AG09309 (cell line): Measurements from ENCODE around the gene SLC12A9.
"Not testable (repeated sequence)": the region's sequence is repeated elsewhere in the genome, so short reads cannot be mapped to it uniquely, and the experiment has no call there.

Experiments used
- DNase-seq: peaks from one replicate; pipeline ENCODE4 v3.0.0-alpha.2; 2010; ENCODE audit warnings: low read depth
- H3K4me3 ChIP-seq: 2 replicates; pipeline ENCODE4 v1.5.1; 2011; ENCODE audit warnings: mild to moderate bottlenecking, low read depth, low read length, moderate library complexity; ENCODE audit not compliant: control insufficient read depth
- TF ChIP-seq, protein P1 (sequence below): IDR thresholded peaks from 2 replicates; pipeline ENCODE4 v1.5.1; 2011; ENCODE audit warnings: mild to moderate bottlenecking, low read depth, low read length, inconsistent platforms; ENCODE audit not compliant: insufficient read depth, control insufficient read depth; ENCODE audit errors: missing control alignments

The SLC12A9 gene, protein sequence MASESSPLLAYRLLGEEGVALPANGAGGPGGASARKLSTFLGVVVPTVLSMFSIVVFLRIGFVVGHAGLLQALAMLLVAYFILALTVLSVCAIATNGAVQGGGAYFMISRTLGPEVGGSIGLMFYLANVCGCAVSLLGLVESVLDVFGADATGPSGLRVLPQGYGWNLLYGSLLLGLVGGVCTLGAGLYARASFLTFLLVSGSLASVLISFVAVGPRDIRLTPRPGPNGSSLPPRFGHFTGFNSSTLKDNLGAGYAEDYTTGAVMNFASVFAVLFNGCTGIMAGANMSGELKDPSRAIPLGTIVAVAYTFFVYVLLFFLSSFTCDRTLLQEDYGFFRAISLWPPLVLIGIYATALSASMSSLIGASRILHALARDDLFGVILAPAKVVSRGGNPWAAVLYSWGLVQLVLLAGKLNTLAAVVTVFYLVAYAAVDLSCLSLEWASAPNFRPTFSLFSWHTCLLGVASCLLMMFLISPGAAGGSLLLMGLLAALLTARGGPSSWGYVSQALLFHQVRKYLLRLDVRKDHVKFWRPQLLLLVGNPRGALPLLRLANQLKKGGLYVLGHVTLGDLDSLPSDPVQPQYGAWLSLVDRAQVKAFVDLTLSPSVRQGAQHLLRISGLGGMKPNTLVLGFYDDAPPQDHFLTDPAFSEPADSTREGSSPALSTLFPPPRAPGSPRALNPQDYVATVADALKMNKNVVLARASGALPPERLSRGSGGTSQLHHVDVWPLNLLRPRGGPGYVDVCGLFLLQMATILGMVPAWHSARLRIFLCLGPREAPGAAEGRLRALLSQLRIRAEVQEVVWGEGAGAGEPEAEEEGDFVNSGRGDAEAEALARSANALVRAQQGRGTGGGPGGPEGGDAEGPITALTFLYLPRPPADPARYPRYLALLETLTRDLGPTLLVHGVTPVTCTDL

DNA sequence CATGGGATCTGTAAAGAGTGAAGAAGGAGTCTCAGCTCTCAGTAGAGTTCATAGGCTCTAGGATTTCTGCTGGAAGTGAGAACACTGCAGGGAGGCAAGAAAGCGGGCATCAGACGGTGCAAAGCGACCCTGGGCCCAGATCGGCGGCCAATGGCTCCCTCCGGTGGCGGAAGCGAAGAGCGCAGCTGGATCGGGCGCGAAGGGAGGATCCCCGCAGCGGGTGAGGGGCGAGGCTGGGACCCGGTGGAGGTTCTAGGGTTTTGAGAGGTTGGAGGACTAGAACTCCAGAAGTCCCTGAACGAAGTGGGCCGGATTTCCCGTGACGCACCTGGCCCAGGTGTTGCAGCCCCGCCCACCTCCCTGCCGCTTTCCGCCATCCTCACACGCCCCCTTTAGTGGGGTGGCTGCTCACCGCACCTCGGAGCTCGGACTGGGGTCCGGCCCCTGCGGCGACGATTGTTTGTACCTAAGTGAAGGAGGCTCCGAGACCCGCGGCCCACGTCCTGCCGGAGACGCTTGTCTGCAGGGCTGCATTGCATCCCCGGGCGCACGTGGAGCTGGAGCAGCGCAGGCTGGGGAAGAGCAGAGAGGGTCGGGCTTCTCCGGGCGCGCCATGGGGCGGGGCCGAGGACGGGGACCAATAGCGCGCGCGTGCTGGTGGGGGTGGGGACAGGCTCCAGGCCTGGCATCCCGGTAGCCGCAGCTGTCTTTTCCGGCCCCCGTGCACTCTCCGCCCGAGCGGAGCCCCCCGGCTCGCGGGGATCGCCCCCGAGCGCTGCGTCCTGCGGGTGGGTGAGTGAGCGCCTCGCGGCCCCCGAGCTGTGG lies at the start of gene SLC12A9:
TSS of gene SLC12A9 (plus strand) at position 666 of the 825 bp plus-strand sequence. CDS start 1,485 bp downstream, outside the sequence.
- H3K4me3 ChIP-seq, result peak within 1 kb of the TSS; percentile 77
- TF ChIP-seq, protein P1, sequence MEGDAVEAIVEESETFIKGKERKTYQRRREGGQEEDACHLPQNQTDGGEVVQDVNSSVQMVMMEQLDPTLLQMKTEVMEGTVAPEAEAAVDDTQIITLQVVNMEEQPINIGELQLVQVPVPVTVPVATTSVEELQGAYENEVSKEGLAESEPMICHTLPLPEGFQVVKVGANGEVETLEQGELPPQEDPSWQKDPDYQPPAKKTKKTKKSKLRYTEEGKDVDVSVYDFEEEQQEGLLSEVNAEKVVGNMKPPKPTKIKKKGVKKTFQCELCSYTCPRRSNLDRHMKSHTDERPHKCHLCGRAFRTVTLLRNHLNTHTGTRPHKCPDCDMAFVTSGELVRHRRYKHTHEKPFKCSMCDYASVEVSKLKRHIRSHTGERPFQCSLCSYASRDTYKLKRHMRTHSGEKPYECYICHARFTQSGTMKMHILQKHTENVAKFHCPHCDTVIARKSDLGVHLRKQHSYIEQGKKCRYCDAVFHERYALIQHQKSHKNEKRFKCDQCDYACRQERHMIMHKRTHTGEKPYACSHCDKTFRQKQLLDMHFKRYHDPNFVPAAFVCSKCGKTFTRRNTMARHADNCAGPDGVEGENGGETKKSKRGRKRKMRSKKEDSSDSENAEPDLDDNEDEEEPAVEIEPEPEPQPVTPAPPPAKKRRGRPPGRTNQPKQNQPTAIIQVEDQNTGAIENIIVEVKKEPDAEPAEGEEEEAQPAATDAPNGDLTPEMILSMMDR, result peak; percentile 92
- DNase-seq, result no peak

DNA sequence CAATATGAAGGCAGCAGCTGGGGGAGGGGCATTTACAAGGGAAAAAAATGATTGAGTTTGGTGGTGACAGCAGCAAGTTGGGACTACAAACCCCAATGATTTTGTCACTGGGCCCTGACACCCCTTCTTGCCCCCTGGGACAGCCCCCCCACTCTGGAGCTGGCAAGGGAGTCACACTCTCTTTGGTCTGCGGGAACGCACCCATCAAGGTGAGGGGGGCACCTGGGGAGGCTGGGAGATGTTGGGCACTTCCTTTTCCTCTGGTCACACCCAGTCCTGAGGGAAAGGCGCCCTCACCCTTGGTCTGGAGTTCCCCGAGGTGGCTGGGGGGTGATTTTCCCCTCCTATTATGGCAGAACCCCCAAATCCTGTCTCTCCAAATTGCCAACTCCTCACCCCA lies 49.6 kb upstream of the SLC12A9 start:
- no peak for DNase-seq
- no peak overlapping the region for H3K4me3 ChIP-seq
- TF ChIP-seq, protein P1, result no peak

DNA sequence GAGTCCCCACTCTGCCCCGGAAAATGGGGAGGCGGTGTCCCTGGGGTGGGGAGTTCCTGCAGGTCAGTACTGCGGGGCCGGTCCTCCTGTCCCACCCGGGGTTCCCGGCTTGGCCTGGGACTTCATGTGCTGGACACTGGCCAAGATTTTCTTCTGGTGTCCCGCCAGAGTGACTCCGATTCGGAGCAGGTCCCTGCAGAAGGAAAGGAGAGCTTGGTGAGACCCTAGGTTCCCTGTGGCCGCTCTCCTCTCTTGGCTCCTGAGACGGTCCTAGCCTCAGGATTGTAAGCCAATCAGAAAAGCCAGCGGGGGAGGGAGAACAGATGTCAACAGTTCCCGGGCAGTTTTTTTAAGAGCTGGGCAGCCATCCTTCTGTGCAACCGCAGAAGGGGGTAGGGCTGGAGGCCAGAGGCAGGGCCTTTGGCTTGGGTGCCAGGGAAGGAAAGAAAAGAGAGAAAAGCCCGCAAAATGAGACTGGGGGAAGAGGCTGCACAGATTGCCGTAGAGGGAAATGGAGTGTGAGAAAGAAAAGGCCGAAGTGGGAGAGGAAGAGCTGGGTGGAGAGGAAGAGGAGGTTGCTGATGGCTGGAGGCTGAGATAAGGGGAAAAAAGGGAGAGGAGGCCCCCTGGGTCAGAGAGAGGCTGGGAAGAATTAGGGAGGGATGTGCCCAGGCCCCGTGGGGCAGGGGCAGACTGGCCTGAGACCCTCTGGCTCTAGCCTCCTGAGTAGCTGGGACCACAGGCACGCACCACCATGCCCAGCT lies 48.9 kb upstream of the SLC12A9 start:
- TF ChIP-seq, protein P1, result no peak
- H3K4me3 ChIP-seq, result no peak overlapping the region
- peak; percentile 63 for DNase-seq

DNA sequence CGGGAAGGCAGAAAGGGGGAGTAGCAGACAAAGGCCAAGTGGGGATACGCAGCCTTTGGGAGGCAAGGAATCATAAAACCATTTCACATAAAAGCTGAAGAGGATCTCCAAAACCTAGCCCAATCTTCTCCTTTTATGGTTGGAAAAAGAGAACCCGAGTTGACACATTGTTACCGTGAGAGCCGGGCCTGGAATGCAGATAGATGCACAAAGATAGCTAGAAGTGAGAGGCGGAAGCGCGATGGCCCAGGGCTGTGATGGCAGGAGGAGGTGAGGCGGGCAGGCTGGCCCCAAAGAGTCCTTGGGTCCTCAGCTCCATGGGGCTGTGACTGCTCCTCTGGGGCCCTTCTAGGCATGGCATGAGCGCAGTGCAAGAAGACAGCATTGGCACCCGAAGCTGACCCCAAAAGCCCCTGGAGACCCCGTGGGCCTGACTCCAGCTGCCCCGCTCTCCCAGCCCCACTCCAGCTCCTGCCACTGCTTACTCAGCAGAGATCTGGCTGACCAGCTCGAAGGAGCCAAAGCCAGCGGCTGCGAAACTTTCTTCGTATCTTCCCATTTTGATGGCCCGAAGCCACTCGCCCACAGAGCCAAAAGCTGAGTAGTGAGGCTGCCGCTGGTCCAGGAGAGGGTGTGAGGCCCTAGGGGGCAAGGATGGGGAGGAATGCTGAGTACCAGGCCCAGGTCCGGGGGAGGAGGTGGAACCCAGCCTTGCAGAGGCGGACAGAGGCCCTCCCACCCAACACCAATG lies 47.7 kb upstream of the SLC12A9 start:
- TF ChIP-seq, protein P1, result no peak
- DNase-seq, result no peak
- H3K4me3 ChIP-seq, result no peak overlapping the region

DNA sequence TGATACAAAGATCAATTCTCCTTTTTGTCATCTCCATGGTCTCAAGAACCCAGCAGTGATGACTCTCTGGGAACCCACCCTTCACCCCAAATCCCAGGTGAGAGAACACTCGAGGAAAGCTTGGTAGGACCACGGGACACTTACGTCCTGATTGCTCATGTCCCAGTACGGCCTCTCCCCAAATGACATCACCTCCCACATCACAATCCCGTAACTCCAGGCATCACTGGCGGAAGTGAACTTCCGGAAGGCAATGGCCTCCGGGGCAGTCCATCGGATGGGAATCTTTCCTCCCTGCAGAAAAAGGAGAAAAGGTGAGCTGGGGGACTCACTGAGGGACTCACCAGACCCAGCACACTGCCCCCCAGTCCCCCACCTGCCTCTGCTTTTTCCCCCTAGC lies 46.2 kb upstream of the SLC12A9 start:
- TF ChIP-seq, protein P1, result no peak
- DNase-seq, result no peak
- H3K4me3 ChIP-seq, result no peak overlapping the region

DNA sequence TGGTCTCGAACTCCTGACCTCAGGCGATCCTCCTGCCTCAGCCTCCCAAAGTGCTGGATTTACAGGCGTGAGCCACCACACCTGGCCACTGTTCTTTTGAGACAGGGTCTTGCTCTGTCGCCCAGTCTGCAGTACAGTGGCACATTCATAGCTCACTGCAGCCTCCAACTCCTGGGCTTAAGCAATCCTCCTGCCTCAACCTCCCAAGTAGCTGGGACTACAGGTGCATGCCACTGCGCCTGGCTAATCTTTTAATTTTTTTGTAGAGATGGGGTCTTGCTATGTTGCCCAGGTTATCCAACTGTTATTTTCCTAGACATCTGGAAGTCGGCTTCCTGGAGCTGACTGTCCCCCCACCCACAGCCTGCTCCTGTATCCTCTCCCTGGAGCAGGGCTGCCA lies 45.6 kb upstream of the SLC12A9 start:
- not testable (repeated sequence) for H3K4me3 ChIP-seq, DNase-seq
